GM23338 (cell line): ENCODE measurements around the gene SLCO3A1.

Source experiments
- CTCF ChIP-seq, 2 experiments: fragments of 200-600 bp in 1 of 2; sonication (generic) in 1 of 2; conservative IDR thresholded peaks; 2 replicates each; pipeline versions ENCODE4 v1.5.1 to v1.6.1; 2016 to 2017; ENCODE audit warnings: antibody characterized with exemption in 2 of 2, low read depth in 2 of 2, mild to moderate bottlenecking in 2 of 2, moderate library complexity in 1 of 2
- EZH2 ChIP-seq: fragments of 200-600 bp; sonication (generic); IDR thresholded peaks from one replicate; pipeline ENCODE4 v1.8.0; 2017; ENCODE audit warnings: antibody characterized with exemption, mild to moderate bottlenecking, low read depth; ENCODE audit not compliant: unreplicated experiment
- EZH2phosphoT487 ChIP-seq: fragments of 200-600 bp; sonication (generic); IDR thresholded peaks from one replicate; pipeline ENCODE4 v1.8.1; 2018; ENCODE audit warnings: antibody characterized with exemption; ENCODE audit not compliant: unreplicated experiment
- JUNB ChIP-seq: IDR thresholded peaks from one replicate; pipeline ENCODE4 v1.6.1; 2016; ENCODE audit warnings: antibody characterized with exemption; ENCODE audit not compliant: unreplicated experiment
- STAT1 ChIP-seq: IDR thresholded peaks from one replicate; pipeline ENCODE4 v1.6.1; 2016; ENCODE audit warnings: antibody characterized with exemption; ENCODE audit not compliant: unreplicated experiment
- ZNF462 ChIP-seq: fragments of 250-450 bp; sonication (Bioruptor Pico); IDR thresholded peaks from 2 replicates; pipeline ENCODE4 v1.5.0; 2020; ENCODE audit warnings: mild to moderate bottlenecking, moderate library complexity

- TF ChIP-seq CTCF (conservative IDR thresholded peaks at IDR 0.05; ENCODE audit: low read depth in 2 of 2), result no peak
- no peak for TF ChIP-seq ZNF462 (CRISPR knock-in tag)
- no peak for TF ChIP-seq JUNB
- TF ChIP-seq EZH2, result no peak
- no peak for TF ChIP-seq EZH2phosphoT487
- no peak for TF ChIP-seq STAT1
These were observed 223.0 kb downstream of the SLCO3A1 start for GRCh38 chr15:92076541-92076940.
